Skin epidermis (tissue), 12 donors: ENCODE results near the gene CPB2.

Experiments
- H3K27ac ChIP-seq, 21 experiments: fragments of 200-600 bp; sonication (generic) in 11 of 21; one replicate each; pipeline ENCODE4 v1.5.0; 2020; ENCODE audit warnings: mild to moderate bottlenecking in 3 of 21, inconsistent platforms in 2 of 21, moderate library complexity in 2 of 21
- H3K4me3 ChIP-seq, 7 experiments: fragments of 200-600 bp; sonication (generic) in 2 of 7; one replicate each; pipeline ENCODE4 v1.5.0; 2020; ENCODE audit warnings: inconsistent platforms in 2 of 7, mild to moderate bottlenecking in 2 of 7, moderate library complexity in 1 of 7

CPB2 gene

GRCh38 chr13:46104868-46105267 lies at the start of gene CPB2:
Gene CPB2, minus strand, starts transcription at chr13:46105033. Its CDS starts 24 bp downstream, at chr13:46105009.
- no peak within 1 kb of the TSS for H3K4me3 ChIP-seq
- H3K27ac ChIP-seq = no peak within 1 kb of the TSS

GRCh38 chr13:46154136-46154801 lies 49.4 kb upstream of the CPB2 start:
- Histone ChIP-seq H3K27ac (no peak overlapping the region), H3K4me3 (no peak overlapping the region)

GRCh38 chr13:46152627-46153328 lies 47.9 kb upstream of the CPB2 start:
- Histone ChIP-seq H3K4me3 (no peak overlapping the region), H3K27ac (no peak overlapping the region)

- Histone ChIP-seq H3K27ac (no peak overlapping the region), H3K4me3 (no peak overlapping the region)
Measured at GRCh38 chr13:46150134-46150693, 45.4 kb upstream of the CPB2 start.

- H3K27ac ChIP-seq = no peak overlapping the region
- H3K4me3 ChIP-seq = no peak overlapping the region
Measured at GRCh38 chr13:46149272-46150133, 44.7 kb upstream of the CPB2 start.

- H3K4me3 ChIP-seq = no peak overlapping the region
- no peak overlapping the region for H3K27ac ChIP-seq
Measured at GRCh38 chr13:46146898-46147297, 42.1 kb upstream of the CPB2 start.

GRCh38 chr13:46145950-46146349 lies 41.1 kb upstream of the CPB2 start:
- H3K27ac ChIP-seq = no peak overlapping the region
- no peak overlapping the region for H3K4me3 ChIP-seq

GRCh38 chr13:46145135-46145534 lies 40.3 kb upstream of the CPB2 start:
- no peak overlapping the region for H3K4me3 ChIP-seq
- H3K27ac ChIP-seq = no peak overlapping the region

GRCh38 chr13:46143184-46143701 lies 38.4 kb upstream of the CPB2 start:
- no peak overlapping the region for H3K27ac ChIP-seq
- H3K4me3 ChIP-seq = no peak overlapping the region

GRCh38 chr13:46142776-46143175 lies 37.9 kb upstream of the CPB2 start:
- no peak overlapping the region for H3K4me3 ChIP-seq
- H3K27ac ChIP-seq = no peak overlapping the region

GRCh38 chr13:46140044-46140443 lies 35.2 kb upstream of the CPB2 start:
- no peak overlapping the region for H3K27ac ChIP-seq
- H3K4me3 ChIP-seq = no peak overlapping the region

GRCh38 chr13:46137627-46138317 lies 32.9 kb upstream of the CPB2 start:
- Histone ChIP-seq H3K27ac (no peak overlapping the region), H3K4me3 (no peak overlapping the region)

GRCh38 chr13:46136688-46137087 lies 31.9 kb upstream of the CPB2 start:
- H3K4me3 ChIP-seq = no peak overlapping the region
- H3K27ac ChIP-seq = no peak overlapping the region

GRCh38 chr13:46134961-46135522 lies 30.2 kb upstream of the CPB2 start:
- no peak overlapping the region for H3K27ac ChIP-seq
- H3K4me3 ChIP-seq = no peak overlapping the region

GRCh38 chr13:46134494-46134893 lies 29.7 kb upstream of the CPB2 start:
- no peak overlapping the region for H3K27ac ChIP-seq
- no peak overlapping the region for H3K4me3 ChIP-seq

GRCh38 chr13:46132109-46132508 lies 27.3 kb upstream of the CPB2 start:
- H3K4me3 ChIP-seq = no peak overlapping the region
- no peak overlapping the region for H3K27ac ChIP-seq

- H3K27ac ChIP-seq = no peak overlapping the region
- H3K4me3 ChIP-seq = no peak overlapping the region
Measured at GRCh38 chr13:46131705-46132104, 26.9 kb upstream of the CPB2 start.

- Histone ChIP-seq H3K4me3 (no peak overlapping the region), H3K27ac (no peak overlapping the region)
Measured at GRCh38 chr13:46129955-46130618, 25.3 kb upstream of the CPB2 start.

GRCh38 chr13:46129124-46129523 lies 24.3 kb upstream of the CPB2 start:
- Histone ChIP-seq H3K27ac (no peak overlapping the region), H3K4me3 (no peak overlapping the region)
